22Rv1 (cell line): Measurements from ENCODE around the gene ZNF407.

Experiments used
- CTCF ChIP-seq: fragments of 450-650 bp; IDR thresholded peaks from 2 replicates; pipeline ENCODE4 v1.5.1; 2017; ENCODE audit warnings: mild to moderate bottlenecking
- ZFX ChIP-seq: fragments of 450-650 bp; IDR thresholded peaks from 2 replicates; pipeline ENCODE4 v1.6.1; 2017; ENCODE audit warnings: antibody characterized with exemption, borderline replicate concordance

GRCh38 chr18:74788657-74789056 lies 191.0 kb downstream of the ZNF407 start:
- TF ChIP-seq CTCF (no peak), ZFX (no peak)
